T-helper 2 cell (primary cell): ENCODE measurements around the gene TAF4B.
"Not testable (repeated sequence)": the region's sequence is repeated elsewhere in the genome, so short reads cannot be mapped to it uniquely, and the experiment has no call there.

Source experiments
- DNase-seq, 5 experiments: peaks; one replicate each; pipeline versions ENCODE4 v3.0.0 to v3.0.0-alpha.2; 2012 to 2022

TAF4B gene

GRCh38 chr18:26237363-26237762, 11.1 kb downstream of the TAF4B start:
- DNase-seq: not testable (repeated sequence)

GRCh38 chr18:26238718-26239117, 12.5 kb downstream of the TAF4B start:
- DNase-seq: not testable (repeated sequence)

DNA sequence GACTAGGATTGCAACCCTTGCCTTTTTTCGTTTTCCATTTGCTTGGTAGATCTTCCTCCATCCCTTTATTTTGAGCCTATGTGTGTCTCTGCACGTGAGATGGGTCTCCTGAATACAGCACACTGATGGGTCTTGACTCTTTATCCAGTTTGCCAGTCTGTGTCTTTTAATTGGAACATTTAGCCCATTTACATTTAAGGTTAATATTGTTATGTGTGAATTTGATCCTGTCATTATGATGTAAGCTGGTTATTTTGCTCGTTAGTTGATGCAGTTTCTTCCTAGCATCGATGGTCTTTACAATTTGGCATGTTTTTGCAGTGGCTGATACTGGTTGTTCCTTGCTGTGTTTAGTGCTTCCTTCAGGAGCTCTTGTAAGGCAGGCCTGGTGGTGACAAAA, 16.1 kb downstream of the TAF4B start:
- not testable (repeated sequence) for DNase-seq

DNA sequence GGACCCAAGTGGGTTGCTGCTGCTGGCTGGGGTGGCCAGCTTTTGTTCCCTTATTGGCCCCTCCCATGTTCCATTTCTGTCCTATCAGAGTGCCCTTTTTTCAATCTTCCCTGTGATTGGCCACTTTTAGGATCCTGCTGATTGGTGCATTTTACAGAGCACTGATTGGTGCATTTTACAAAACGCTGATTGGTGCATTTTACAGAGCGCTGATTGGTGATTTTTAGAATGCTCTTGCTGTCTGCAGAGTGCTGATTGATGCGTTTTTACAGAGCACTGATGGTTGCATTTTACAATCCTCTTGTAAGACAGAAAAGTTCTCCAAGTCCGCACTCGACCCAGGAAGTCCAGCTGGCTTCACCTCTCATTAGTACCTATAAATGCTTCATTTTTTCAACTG, 19.2 kb downstream of the TAF4B start:
- not testable (repeated sequence) for DNase-seq

DNA sequence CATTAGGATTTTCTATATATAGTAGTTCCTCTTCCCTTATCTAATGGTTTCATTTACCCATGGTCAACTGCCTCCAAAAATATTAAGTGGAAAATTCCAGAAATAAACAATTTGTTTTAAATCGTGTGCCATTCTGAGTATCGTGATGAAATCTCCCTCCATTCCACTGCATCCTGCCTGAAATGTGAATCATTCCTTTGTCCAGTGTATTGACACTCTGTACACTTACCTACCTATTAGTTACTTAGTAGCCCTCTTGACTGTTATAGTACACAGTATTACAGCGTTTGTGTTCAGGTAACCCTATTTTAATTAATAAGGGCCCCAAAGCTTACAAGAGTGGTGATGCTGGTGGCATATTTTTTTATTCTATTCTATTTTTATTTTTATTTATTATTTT, 26.2 kb downstream of the TAF4B start:
- DNase-seq: no peak

GRCh38 chr18:26254808-26255207, 28.6 kb downstream of the TAF4B start:
- not testable (repeated sequence) for DNase-seq

- DNase-seq: no peak
Observed at GRCh38 chr18:26255695-26256622, 29.7 kb downstream of the TAF4B start.

GRCh38 chr18:26258711-26259110, 32.5 kb downstream of the TAF4B start:
- no peak for DNase-seq

GRCh38 chr18:26259416-26259815, 33.2 kb downstream of the TAF4B start:
- DNase-seq: not testable (repeated sequence)

DNA sequence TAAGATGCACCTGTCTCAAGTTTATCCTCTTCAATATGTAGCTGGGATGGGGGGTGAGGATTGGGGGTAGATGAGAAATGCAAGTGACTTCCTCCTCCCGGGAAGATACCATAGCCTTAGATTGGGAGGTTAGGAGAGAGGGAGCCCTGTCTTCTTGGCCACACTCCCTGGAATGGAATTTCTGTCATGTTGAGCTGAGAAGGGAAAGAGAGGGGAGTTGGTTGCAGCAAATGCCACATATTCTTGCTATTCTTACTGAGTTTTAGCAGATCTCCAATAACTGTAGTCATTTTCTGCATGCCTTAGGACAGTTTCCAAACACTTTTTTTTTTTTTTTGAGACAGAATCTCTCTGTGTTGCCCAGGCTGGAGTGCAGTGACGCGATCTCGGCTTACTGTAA, 35.9 kb downstream of the TAF4B start:
- DNase-seq: no peak

DNA sequence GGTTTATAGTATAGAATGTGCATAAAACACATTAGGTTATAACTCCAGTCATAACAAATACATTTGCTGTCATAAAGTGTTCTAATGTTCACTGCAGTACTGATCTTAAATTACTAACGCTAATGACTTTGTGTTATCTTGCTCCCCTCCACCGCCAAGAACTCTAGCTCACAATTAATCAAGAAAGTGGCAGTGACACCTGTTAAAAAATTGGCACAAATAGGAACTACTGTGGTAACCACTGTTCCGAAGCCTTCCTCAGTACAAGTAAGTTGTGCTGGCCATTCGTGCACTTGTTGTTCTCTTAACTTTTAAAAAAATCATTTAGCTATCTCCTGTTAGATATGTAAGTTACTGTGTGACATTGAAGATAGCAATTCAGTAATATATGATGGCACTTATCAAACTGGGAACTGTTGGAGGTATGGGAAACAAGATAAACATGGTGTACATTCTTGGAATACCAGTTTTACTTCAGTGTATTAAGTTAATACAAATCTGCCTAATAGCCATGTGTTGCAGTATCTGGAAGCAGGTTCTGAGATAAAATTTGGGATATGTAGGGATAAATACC, 41.2 kb downstream of the TAF4B start:
- no peak for DNase-seq

DNA sequence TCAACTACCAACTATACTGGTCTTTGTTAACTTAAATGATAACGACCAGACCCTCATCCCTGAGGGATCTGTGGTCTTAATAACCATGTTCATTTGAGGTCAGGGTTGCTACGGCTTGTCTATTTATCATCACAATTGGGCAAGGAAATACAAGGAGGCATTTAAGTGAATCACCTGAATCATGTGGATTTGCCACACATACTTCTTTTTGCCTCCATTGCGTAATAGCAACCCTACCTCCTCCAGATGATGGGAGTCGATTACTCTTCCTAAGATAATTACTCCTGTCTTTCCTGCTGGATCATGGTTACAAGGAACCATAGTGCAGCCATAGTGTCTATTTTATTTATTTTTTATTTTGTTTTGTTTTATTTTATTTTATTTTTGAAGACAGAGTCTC, 42.2 kb downstream of the TAF4B start:
- DNase-seq: no peak

GRCh38 chr18:26271917-26272549, 45.8 kb downstream of the TAF4B start:
- DNase-seq: no peak

DNA sequence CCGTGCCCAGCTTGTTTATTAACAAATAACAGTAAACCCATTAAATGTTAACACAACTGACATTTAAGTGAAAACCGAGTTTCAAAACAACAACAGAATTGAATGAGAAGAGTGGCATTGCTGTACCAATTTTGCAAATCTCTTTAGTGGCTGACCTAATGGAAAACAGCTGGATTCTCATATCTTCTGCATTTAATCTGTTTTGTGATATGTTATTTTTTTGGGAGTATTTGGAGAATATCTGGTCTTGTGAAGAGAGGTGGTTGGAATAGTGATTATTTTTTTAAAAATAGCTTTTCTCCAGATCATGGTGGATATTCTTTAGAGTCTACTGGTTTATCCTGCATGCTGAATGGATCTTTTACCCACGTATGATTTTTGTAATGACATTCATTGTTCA, 51.1 kb downstream of the TAF4B start:
- DNase-seq: no peak

DNA sequence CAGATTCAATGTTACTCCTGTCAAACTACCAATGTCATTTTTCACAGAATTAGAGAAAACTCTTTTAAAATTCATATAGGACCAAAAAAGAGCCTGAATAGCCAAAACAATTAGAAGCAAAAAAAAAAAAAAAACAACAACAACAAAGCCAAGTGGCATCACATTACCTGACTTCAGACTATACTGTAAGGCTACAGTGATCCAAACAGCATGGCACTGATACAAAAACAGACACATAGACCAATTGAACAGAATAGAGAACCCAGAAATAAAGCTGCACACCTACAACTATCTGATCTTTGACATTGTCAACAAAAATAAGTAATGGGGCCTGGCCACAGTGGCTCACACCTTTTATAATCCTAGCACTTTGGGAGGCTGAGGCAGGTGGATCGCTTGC, 53.2 kb downstream of the TAF4B start:
- DNase-seq: no peak

- DNase-seq: peak in 1 of 5 experiments; percentile 59
Observed at GRCh38 chr18:26286008-26286407, 59.8 kb downstream of the TAF4B start.

- DNase-seq: no peak
Observed at GRCh38 chr18:26287644-26288043, 61.4 kb downstream of the TAF4B start.

DNA sequence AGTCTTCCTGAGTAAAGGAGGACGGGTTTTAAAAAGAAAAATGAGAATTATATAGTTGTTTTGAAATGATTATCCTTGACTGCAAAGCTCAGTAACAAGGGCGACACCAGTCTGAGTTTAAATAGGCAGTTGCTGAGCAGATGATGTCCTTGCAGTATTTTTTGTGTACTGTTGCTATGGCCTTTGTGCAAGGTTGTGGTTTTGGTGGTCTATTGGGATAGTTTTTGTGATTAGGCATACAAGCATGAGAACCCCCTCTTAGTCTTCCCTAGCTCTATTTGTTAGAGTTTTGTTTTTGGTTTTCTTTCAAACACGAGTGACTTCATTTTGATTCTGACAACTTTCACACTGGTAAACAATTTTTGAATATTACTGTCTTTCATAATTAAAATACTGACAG, 64.1 kb downstream of the TAF4B start:
- peak in 1 of 5 experiments; percentile 2 for DNase-seq

GRCh38 chr18:26293982-26294381, 67.7 kb downstream of the TAF4B start:
- DNase-seq: peak in 1 of 5 experiments; percentile 4

- no peak for DNase-seq
Observed at GRCh38 chr18:26298107-26298506, 71.9 kb downstream of the TAF4B start.

DNA sequence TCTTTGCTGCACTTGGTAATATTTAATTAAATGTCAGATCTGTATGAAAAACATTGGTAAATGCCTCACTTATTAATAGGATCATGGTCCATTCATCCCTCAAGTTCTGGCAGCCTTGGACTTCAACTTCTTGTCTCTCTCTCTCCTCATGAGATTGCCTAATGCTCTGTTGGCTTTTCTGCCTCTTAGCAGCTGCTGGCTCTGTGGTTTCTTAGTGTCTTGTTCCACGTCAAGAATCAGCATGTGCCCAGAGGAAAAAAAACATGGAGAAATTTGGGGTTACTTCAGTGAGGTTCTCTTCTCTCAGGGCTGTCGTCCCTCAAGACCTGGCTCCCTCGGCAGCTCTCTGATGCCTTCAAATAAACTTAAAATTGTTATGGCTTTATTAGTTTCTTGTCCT, 75.4 kb downstream of the TAF4B start:
- no peak for DNase-seq

- DNase-seq: not testable (repeated sequence)
Observed at GRCh38 chr18:26303222-26303621, 77.0 kb downstream of the TAF4B start.

DNA sequence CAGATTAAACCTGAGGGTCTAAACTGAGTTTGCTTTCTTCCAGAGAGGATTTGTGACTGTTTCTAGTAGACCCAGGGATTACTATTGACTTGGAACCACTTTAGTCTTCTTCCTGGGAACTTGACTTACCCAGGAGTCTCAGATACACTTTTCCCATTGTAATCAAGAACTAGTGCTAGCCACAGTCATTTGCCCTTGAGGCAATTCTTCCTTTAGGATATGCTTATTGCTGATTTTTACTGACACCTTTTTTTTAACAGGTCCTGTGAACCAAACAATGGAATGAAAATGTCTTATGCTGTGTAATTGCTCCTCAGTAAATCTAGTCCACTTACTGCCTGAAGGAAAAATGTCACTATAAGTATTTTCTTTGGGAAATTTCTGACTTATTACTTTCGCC, 78.3 kb downstream of the TAF4B start:
- no peak for DNase-seq
